A549 treated with DMSO at 1 μM for 4 hours (cell line): ENCODE data around the gene ZNF641. TPM values are rescaled to one million over a fixed set of nuclear protein-coding genes. Genes with fewer than 3 reads are reported as not detected.

Experiments
- total RNA-seq: library from RNA; stranded (reverse); fragments of 200-300 nt; extraction: Qiagen RNA extraction; gene quantifications from 5 replicates; pipeline ENCODE4 v1.2.3, GENCODE V29; 2022; ENCODE audit warnings: low read depth

The ZNF641 gene
- 6.4 to 9.4 TPM (median 7.8 TPM) in 5 replicates for total RNA-seq

GRCh38 chr12:48350249-48351021, at the start of gene ZNF641:
ZNF641 (minus strand) TSS chr12:48350919; CDS start chr12:48348090, 2,829 bp downstream.

Other genes starting within 250 kb of the ZNF641 start
- gene SENP1, start 244.8 kb downstream of the ZNF641 start, total RNA-seq = 12.2 to 15.3 TPM (median 14.5 TPM) in 5 replicates
- gene PFKM, start 231.6 kb downstream of the ZNF641 start, total RNA-seq = 25.3 to 31.6 TPM (median 27.7 TPM) in 5 replicates
- 12.2 to 20.4 TPM (median 14.0 TPM) in 5 replicates for gene ASB8, start 193.4 kb downstream of the ZNF641 start, total RNA-seq
- 3.1 to 3.5 TPM (median 3.2 TPM) in 5 replicates for gene CCDC184, start 167.3 kb downstream of the ZNF641 start, total RNA-seq
- gene OR10AD1, start 147.6 kb downstream of the ZNF641 start, total RNA-seq = not detected in 5 replicates
- not detected in 5 replicates for gene ANP32D, start 121.6 kb upstream of the ZNF641 start, total RNA-seq
- not detected in 5 replicates for gene C12orf54, start 131.6 kb upstream of the ZNF641 start, total RNA-seq
- not detected in 5 replicates for gene OR8S1, start 174.7 kb upstream of the ZNF641 start, total RNA-seq
- not detected in 5 replicates for gene LALBA, start 219.1 kb upstream of the ZNF641 start, total RNA-seq